Measurements from ENCODE around the gene CDCA4.

- TF ChIP-seq CTCF (IDR thresholded peaks at IDR 0.05; ENCODE audit: poor library complexity, severe bottlenecking) (peak; percentile 65), POLR2AphosphoS5 (IDR thresholded peaks at IDR 0.05) (no peak), EP300 (conservative IDR thresholded peaks at IDR 0.05; ENCODE audit: poor library complexity, severe bottlenecking) (no peak)
These were observed 44.5 kb downstream of the CDCA4 start for GRCh38 chr14:104976198-104977007.

Data from neural cell (in vitro differentiated cells).